KG1 (cell line): Measurements from ENCODE around the gene PRR14.

Experiments used
- DNase-seq: peaks from one replicate; lab custom pipeline; 2025; lab: John Stamatoyannopoulos, UW

PRR14 gene

GRCh38 chr16:30659507-30660423 lies 9.0 kb downstream of the PRR14 start:
- no peak for DNase-seq

DNA sequence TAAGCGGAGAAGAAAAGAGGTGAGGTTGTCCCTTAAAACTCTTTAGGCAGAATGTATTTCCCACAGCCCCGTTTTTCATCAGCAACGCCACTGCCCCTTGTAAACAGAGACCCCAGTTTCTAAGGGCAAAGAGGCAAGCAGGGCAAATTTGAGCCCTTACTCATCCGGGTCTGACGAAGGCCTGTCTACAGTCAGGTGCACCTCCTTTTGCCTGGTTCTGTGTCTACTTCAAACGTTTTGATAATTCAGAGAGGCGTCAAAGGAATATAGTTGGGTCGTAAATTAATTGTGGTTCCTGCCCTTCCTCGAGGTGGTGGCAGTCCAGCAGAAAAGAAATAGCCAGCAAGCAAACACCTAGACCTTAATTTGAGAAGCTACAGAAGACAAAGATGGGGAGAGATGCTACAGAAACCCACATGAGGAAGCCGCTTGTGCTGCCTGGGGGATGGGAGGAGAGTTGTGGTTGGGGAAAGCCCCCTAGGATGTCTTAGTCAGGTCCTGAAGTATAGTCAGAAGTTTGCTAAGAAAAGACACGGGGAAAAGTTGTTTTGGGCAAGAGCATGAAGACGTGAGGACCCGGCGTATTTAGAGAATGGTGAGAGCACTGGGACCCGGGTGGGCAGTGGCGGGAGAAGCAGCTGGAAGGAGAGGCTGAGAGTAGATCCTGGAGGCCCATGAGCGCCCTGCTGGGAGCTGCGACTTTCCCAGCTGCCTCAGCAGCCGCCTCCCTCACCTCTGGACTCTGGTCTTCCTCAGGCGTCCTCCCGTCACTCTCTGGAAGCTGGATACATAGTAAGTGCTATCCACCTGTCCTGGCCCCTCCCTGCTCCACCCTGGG lies 9.9 kb downstream of the PRR14 start:
- no peak for DNase-seq

DNA sequence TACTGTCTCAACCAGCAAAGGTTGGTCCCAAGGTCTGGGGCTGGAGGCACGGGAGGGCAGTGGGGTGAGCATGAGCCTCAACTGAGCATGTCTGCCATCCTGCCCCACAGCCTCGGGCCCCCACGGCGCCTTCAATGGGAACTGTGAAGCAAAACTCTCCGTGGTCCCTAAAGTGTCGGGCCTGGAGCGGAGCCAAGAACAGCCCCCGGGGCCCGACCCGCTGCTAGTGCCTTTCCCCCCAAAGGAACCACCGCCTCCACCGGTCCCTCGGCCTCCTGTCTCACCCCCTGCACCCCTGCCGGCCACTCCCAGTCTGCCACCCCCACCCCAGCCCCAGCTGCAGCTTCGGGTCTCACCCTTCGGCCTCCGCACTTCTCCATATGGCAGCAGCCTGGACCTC lies 11.7 kb downstream of the PRR14 start:
- DNase-seq, result no peak

GRCh38 chr16:30663038-30663437 lies 12.3 kb downstream of the PRR14 start:
- DNase-seq, result no peak

DNA sequence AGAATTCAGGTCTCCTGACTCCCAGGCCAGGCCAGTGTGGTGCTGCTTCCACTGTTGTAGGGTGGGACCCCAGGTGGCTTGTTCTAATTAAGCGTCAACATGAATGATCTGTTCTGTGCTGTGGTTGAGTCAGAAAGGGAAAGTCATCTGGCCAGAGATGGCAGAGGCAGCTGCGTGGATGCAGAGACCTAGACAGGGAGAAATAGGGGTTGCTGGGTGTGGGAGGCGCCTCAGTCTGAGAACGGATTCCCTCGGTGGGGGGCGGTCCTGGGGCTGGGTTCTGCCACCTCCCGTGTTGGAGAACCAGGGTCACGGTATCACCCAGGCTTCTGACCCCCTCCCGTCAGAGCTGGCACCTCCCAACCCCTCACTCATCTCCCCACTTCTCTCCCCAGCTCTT lies 13.1 kb downstream of the PRR14 start:
- DNase-seq, result no peak

GRCh38 chr16:30664616-30665109 lies 13.9 kb downstream of the PRR14 start:
- no peak for DNase-seq

GRCh38 chr16:30665155-30665829 lies 14.5 kb downstream of the PRR14 start:
- no peak for DNase-seq

GRCh38 chr16:30665830-30666190 lies 15.1 kb downstream of the PRR14 start:
- no peak for DNase-seq

DNA sequence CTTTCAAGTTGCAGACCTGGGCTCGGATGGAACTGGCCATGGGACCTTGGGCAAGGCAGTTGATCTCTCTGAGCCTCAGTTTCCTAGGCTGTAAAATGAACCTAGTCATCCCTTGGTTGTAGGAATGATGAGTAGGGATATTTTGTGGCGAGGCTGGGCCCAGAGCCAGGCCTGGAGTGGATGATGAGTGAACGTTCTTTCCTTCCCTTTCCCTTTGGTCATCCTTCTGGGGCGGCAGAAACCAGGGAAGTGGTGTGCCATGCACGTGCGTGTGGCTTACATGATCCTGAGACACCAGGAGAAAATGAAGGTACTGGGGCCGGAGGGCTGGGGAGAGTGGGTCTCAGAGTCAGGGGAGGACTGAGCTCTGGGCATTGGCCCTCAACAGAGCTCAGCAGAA lies 15.9 kb downstream of the PRR14 start:
- no peak for DNase-seq

DNA sequence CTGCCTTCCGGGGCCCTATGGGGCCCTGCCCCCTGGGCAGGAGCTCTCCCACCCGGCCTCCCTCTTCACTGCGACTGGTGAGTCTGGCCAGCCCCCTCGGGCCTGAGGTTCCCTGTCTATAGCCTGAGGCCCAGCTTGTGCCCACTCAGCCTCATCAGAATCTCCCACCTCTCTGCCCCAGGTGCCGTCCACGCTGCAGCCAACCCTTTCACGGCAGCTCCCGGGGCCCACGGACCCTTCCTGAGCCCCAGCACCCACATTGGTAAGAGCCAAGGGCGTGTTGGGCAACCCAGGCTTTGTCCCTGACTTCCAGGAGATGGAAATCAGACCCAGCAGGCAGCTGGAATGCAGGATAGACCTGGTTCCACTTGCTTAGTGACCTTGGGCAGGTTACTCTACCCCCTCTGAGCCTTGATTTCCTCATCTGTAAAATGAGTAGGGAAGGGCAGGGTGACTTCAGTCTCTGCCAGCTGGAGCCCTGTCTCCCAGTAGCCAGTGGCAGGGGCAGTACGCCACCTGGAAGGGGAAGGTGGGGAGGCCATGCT lies 16.7 kb downstream of the PRR14 start:
- DNase-seq, result no peak

GRCh38 chr16:30668393-30668792 lies 17.6 kb downstream of the PRR14 start:
- no peak for DNase-seq

GRCh38 chr16:30669026-30669902 lies 18.5 kb downstream of the PRR14 start:
- no peak for DNase-seq

DNA sequence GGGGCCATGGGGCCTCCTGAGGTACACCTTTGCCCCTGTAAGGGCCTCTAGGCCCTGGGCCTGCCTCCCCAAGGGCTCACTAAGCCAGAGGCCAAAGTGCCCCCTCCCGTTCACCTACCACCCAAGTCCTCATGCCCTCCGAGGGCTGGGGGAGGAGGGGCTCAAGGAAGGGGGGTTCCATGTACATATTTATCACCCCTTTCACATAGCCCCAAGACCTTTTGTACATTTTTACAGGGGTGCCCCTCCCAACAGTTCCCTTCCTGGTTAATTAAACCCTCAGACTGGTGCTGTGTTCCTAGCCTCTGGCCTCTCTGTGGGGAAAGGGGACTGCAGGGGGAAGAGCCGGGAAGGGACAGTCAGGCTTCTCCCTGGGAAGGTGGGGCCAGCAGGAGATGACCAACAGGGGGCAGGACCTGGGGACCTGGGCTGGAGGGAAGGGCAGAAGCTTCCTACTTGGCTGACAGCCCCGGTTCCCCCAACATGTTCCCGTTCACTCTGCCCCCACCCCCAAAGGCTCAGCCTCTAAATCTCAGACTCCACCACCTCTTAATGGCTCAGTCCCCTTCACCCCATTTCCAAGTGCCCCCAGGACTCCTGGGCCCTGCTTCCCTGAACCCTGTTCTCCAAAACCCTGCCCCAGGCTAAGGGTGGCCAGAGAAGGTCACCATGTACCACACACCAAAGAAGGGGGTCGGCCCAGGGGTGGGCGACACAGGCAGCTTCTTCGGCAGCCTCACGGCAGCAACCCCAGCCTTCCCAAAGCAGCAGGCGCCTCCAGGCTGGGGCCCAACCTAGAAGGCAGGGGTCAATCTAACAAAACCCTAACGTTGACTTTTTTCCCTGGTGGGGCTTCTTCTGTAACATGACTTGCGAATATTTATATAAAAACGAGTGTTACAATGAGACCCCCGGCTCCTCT lies 19.4 kb downstream of the PRR14 start:
- DNase-seq, result no peak

GRCh38 chr16:30675143-30675542 lies 24.4 kb downstream of the PRR14 start:
- DNase-seq, result no peak

DNA sequence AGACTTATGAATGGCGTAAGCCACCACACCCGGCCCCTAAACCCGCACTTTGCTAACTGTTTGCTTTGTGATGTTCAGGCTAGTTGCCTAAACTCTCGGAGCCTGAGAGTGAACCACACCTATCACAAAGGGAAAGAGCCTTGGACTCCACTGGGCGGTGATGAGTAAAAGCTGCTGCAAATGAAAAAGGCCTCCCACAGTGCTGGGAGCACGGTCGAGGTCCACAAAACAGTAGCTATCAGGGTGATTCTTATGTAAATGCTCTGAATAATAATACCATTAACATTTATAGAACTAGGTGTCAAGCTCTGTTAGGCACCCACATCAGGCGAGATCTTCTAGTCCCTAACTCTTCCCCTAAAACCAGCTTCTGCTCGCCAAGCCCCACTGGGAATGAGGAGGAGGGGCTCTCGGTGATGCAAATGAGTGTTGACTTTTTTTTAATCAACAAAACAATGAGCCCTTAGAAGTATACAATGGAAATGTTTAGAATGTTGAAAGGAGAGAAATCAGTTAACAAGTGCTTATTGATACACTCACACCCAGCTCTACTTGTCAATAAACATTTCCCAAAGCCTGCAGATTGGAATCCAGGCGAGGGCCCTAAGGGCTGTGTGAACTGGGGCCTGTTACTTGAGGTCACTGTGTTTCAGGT lies 27.3 kb downstream of the PRR14 start:
- DNase-seq, result no peak

GRCh38 chr16:30678586-30678970 lies 27.8 kb downstream of the PRR14 start:
- DNase-seq, result no peak

DNA sequence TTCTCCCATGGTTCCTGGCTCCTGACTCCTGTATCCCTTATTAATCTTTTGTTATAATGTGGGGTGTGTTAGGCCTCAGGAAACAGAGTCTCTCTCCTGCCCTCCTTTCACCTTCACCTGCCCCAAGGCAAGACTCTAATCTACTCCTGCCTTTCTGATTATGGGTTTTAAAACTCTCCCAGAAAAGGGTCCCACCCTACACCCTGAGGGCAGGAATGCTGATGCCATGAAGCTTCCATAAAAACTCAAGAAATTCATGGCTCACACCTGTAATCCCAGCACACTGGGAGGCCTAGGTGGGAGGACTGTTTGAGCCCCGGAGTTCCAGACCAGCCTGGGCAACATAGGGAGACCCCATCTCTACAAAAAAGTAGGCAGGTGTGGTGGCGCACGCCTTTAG lies 29.6 kb downstream of the PRR14 start:
- no peak for DNase-seq

DNA sequence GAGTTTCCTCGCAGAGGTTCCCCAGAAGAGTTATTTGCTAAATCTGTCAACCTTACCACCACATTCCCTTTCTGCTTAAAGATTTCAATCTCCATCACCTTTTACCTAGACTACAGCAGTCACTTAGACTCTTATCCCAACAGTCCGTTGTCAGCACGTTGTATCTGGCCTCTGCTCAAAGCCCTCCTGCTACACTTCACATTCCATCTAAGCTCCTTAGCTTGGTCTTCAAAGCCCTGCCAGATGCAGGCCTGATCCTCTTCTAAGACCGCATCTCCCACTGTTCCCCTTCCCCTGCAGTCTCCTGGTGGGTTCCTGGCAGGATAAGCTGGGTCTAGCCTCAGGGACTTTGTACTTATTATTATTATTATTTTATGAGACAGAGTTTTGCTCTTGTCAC lies 37.9 kb downstream of the PRR14 start:
- DNase-seq, result no peak

- no peak for DNase-seq
Observed at GRCh38 chr16:30691907-30692306, 41.1 kb downstream of the PRR14 start.
